H1 (cell line): Measurements from ENCODE around the gene DOCK11. TPM values are rescaled to one million over a fixed set of nuclear protein-coding genes. Genes with fewer than 3 reads are reported as not detected.

Experiments
- CTCF ChIA-PET: fragments of 300-600 bp; sonication (Branson Sonifier 250); formaldehyde crosslinking; loops from one replicate; lab custom pipeline; 2021; ENCODE audit not compliant: partially characterized antibody; lab: Charles Lee
- POLR2A ChIA-PET: fragments of 300-600 bp; sonication (Branson Sonifier 250); formaldehyde crosslinking; loops from one replicate; lab custom pipeline; 2021; ENCODE audit warnings: inconsistent platforms; ENCODE audit not compliant: partially characterized antibody; lab: Charles Lee
- DNase-seq, 2 experiments: peaks; one replicate each; pipeline versions ENCODE4 v3.0.0 to v3.0.0-alpha.2; 2010 to 2022; ENCODE audit warnings: low spot score in 2 of 2, low read depth in 1 of 2, mixed read lengths in 1 of 2
- FAIRE-seq: peaks from 2 replicates; lab custom pipeline; 2011; peaks lifted over from hg19 to GRCh38; lab: Jason Lieb, UNC
- H2AFZ ChIP-seq: 2 replicates; pipeline ENCODE4 v1.8.1; 2012; ENCODE audit warnings: low read length, inconsistent platforms
- H2AK5ac ChIP-seq: 2 replicates; pipeline ENCODE4 v1.6.1; 2013; ENCODE audit warnings: low read depth, low read length
- H2BK120ac ChIP-seq: replicated peaks from 2 replicates; pipeline ENCODE3; 2013; ENCODE audit warnings: low read depth, low read length, inconsistent platforms
- H2BK12ac ChIP-seq: 2 replicates; pipeline ENCODE4 v1.6.1; 2013; ENCODE audit warnings: low read depth, low read length
- H2BK15ac ChIP-seq: 2 replicates; pipeline ENCODE4 v1.6.1; 2013; ENCODE audit warnings: low read length
- H2BK20ac ChIP-seq: 2 replicates; pipeline ENCODE4 v1.6.1; 2013; ENCODE audit warnings: low read length
- H2BK5ac ChIP-seq: 2 replicates; pipeline ENCODE4 v1.6.1; 2013; ENCODE audit warnings: low read depth, low read length
- H3K14ac ChIP-seq: 2 replicates; pipeline ENCODE4 v1.6.1; 2013; ENCODE audit warnings: inconsistent platforms; ENCODE audit not compliant: insufficient read length
- H3K18ac ChIP-seq: 2 replicates; pipeline ENCODE4 v1.6.1; 2013; ENCODE audit warnings: low read length; ENCODE audit errors: extremely low read depth
- H3K23ac ChIP-seq: 2 replicates; pipeline ENCODE4 v1.6.1; 2013; ENCODE audit warnings: inconsistent platforms; ENCODE audit not compliant: insufficient read length
- H3K23me2 ChIP-seq: 2 replicates; pipeline ENCODE4 v1.6.1; 2013; ENCODE audit warnings: low read depth, low read length
- H3K27ac ChIP-seq: 2 replicates; pipeline ENCODE4 v1.6.1; 2011; ENCODE audit warnings: low read depth, low read length, inconsistent platforms
- H3K27me3 ChIP-seq, 4 experiments: replicated peaks in 1 of 4; 1 replicate in 1 of 4; 2 replicates in 3 of 4; pipeline versions ENCODE4 v1.6.1 to v1.8.1; 2011 to 2013; ENCODE audit warnings: low read length in 3 of 4, mild to moderate bottlenecking in 3 of 4, inconsistent platforms in 2 of 4, mixed read lengths in 2 of 4, moderate library complexity in 1 of 4; ENCODE audit not compliant: control insufficient read depth in 3 of 4, insufficient read depth in 3 of 4; ENCODE audit errors: extremely low read depth in 1 of 4
- H3K36me3 ChIP-seq, 4 experiments: 2 replicates each; pipeline versions ENCODE4 v1.6.1 to v1.8.1; 2011 to 2013; ENCODE audit warnings: mild to moderate bottlenecking in 4 of 4, low read length in 3 of 4, moderate library complexity in 2 of 4, control low read depth in 1 of 4, inconsistent platforms in 1 of 4; ENCODE audit not compliant: insufficient read depth in 4 of 4, control insufficient read depth in 2 of 4
- H3K4ac ChIP-seq: replicated peaks from 2 replicates; pipeline ENCODE3; 2013; ENCODE audit warnings: low read length, low read depth, mixed read lengths, inconsistent platforms; ENCODE audit not compliant: insufficient read length
- H3K4me1 ChIP-seq, 4 experiments: replicated peaks in 1 of 4; 1 replicate in 1 of 4; 2 replicates in 3 of 4; pipeline versions ENCODE4 v1.6.1 to v1.8.1; 2011 to 2013; ENCODE audit warnings: low read length in 3 of 4, inconsistent platforms in 2 of 4, mixed read lengths in 1 of 4; ENCODE audit not compliant: insufficient read depth in 4 of 4, control insufficient read depth in 3 of 4
- H3K4me2 ChIP-seq, 2 experiments: 2 replicates each; pipeline versions ENCODE4 v1.6.1 to v1.8.1; 2011 to 2013; ENCODE audit warnings: low read depth in 2 of 2, low read length in 2 of 2, control low read depth in 1 of 2, inconsistent platforms in 1 of 2, mild to moderate bottlenecking in 1 of 2; ENCODE audit not compliant: insufficient read depth in 1 of 2
- H3K4me3 ChIP-seq, 4 experiments: fragments of 200-600, 300-600 bp in 1 of 4; sonication (generic), shearing (Covaris generic), sonication (Bioruptor Twin) in 1 of 4; 2 replicates each; pipeline versions ENCODE4 v1.5.1 to v1.8.1; 2011 to 2016; ENCODE audit warnings: low read length in 4 of 4, low read depth in 3 of 4, control low read depth in 2 of 4, inconsistent platforms in 2 of 4, mild to moderate bottlenecking in 2 of 4, mixed read lengths in 1 of 4, moderate library complexity in 1 of 4; ENCODE audit not compliant: insufficient read depth in 2 of 4; ENCODE audit errors: extremely low read depth in 1 of 4
- H3K56ac ChIP-seq: replicated peaks from 2 replicates; pipeline ENCODE3; 2013; ENCODE audit warnings: low read depth, mild to moderate bottlenecking, mixed read lengths, low read length, inconsistent platforms; ENCODE audit not compliant: insufficient read length
- H3K79me1 ChIP-seq: 2 replicates; pipeline ENCODE4 v1.6.1; 2013; ENCODE audit warnings: low read depth, low read length, control low read depth
- H3K79me2 ChIP-seq, 2 experiments: 2 replicates each; pipeline versions ENCODE4 v1.6.1 to v1.8.1; 2012 to 2013; ENCODE audit warnings: low read length in 2 of 2, mild to moderate bottlenecking in 2 of 2, inconsistent platforms in 1 of 2; ENCODE audit not compliant: insufficient read depth in 2 of 2, control insufficient read depth in 1 of 2
- H3K9ac ChIP-seq, 4 experiments: replicated peaks in 1 of 4; 1 replicate in 1 of 4; 2 replicates in 3 of 4; pipeline versions ENCODE4 v1.6.1 to v1.8.1; 2011 to 2013; ENCODE audit warnings: low read depth in 3 of 4, low read length in 3 of 4, control low read depth in 2 of 4, mild to moderate bottlenecking in 2 of 4, moderate library complexity in 2 of 4, inconsistent platforms in 1 of 4; ENCODE audit errors: extremely low read depth in 1 of 4
- H3K9me3 ChIP-seq, 2 experiments: 2 replicates each; pipeline versions ENCODE4 v1.6.1 to v1.8.1; 2012 to 2013; ENCODE audit warnings: mild to moderate bottlenecking in 2 of 2, moderate library complexity in 2 of 2, control low read depth in 1 of 2, inconsistent platforms in 1 of 2, low read depth in 1 of 2, low read length in 1 of 2, mixed read lengths in 1 of 2; ENCODE audit not compliant: insufficient read depth in 2 of 2
- H4K20me1 ChIP-seq, 2 experiments: replicated peaks in 1 of 2; 2 replicates each; pipeline versions ENCODE3 to v1.8.1; 2011 to 2013; ENCODE audit warnings: inconsistent platforms in 2 of 2, low read length in 2 of 2, mild to moderate bottlenecking in 1 of 2; ENCODE audit not compliant: insufficient read depth in 2 of 2, control insufficient read depth in 1 of 2
- H4K5ac ChIP-seq: 2 replicates; pipeline ENCODE4 v1.6.1; 2013; ENCODE audit warnings: low read length, low read depth, mixed read lengths, inconsistent platforms; ENCODE audit not compliant: insufficient read length
- H4K8ac ChIP-seq: 2 replicates; pipeline ENCODE4 v1.8.0; 2013; ENCODE audit warnings: mild to moderate bottlenecking, moderate library complexity, low read length, inconsistent platforms; ENCODE audit not compliant: insufficient read depth; ENCODE audit errors: extremely low read depth
- H4K91ac ChIP-seq: replicated peaks from 2 replicates; pipeline ENCODE3; 2013; ENCODE audit warnings: low read length, mixed read lengths, inconsistent platforms; ENCODE audit not compliant: insufficient read length
- RFX5 ChIP-seq: IDR thresholded peaks from 2 replicates; pipeline ENCODE4 v1.6.1; 2011; ENCODE audit warnings: low read depth, low read length, improper control_type of control experiment, borderline replicate concordance
- SAP30 ChIP-seq: fragments of 300-600 bp; sonication (generic); IDR thresholded peaks from 2 replicates; pipeline ENCODE4 v1.7.1; 2012; ENCODE audit warnings: low read length, moderate library complexity, mild to moderate bottlenecking, inconsistent platforms; ENCODE audit not compliant: insufficient read depth, insufficient replicate concordance
- SP2 ChIP-seq: IDR thresholded peaks from 2 replicates; pipeline ENCODE4 v1.6.1; 2012; ENCODE audit warnings: mild to moderate bottlenecking, low read length, inconsistent platforms
- TCF12 ChIP-seq: IDR thresholded peaks from 2 replicates; pipeline ENCODE4 v1.6.1; 2011; ENCODE audit warnings: low read depth, mild to moderate bottlenecking, low read length
- USF2 ChIP-seq: IDR thresholded peaks from 2 replicates; pipeline ENCODE4 v1.6.1; 2011; ENCODE audit warnings: low read length, improper control_type of control experiment
- WGBS, 2 experiments: shearing (Covaris generic) in 1 of 2; methylation state at CpG; one replicate each; pipeline versions ENCODE4 v1.1.6 to v1.1.7; 2013 to 2015; ENCODE audit warnings: low lambda C conversion rate in 2 of 2, mixed read lengths in 2 of 2, inconsistent platforms in 1 of 2, low coverage in 1 of 2, missing lambda C conversion rate in 1 of 2; ENCODE audit not compliant: insufficient replicate concordance in 2 of 2, insufficient coverage in 1 of 2, insufficient read length in 1 of 2; ENCODE audit errors: extremely low coverage in 1 of 2, missing lambda C conversion rate in 1 of 2; 5-methylcytosine and 5-hydroxymethylcytosine counted together
- polyA plus RNA-seq, 7 experiments: library from polyadenylated mRNA; depleted of rRNA in 3 of 7; stranded (reverse) in 5 of 7; unstranded in 2 of 7; fragments of >200 nt in 5 of 7; fragments of 200-250 nt in 2 of 7; gene quantifications; 1 replicate in 5 of 7; 2 replicates in 1 of 7; 4 replicates in 1 of 7; pipeline versions ENCODE4 v1.2.1 to v1.2.3, GENCODE V29; 2011 to 2013; ENCODE audit warnings: missing spikeins in 2 of 7, mixed read lengths in 2 of 7
- total RNA-seq: library from RNA; stranded (reverse); fragmentation: NEBNext Ultra II Directional; extraction: Animal tissue kit (Norgen Biotek cat#: 25700); gene quantifications from 2 replicates; pipeline ENCODE4 v1.2.1, GENCODE V29; 2021

DOCK11 gene
- total and polyA plus RNA-seq, 2 of the 8 experiments (the other 6 are each of a cell fraction or from before 2014, with no cell fraction given): 4.9 to 12.0 TPM

- Histone ChIP-seq H3K18ac (peak overlapping the region; percentile 78), H2BK5ac (no peak overlapping the region), H2BK120ac (no peak overlapping the region), H4K20me1 (no peaks in the 10 kb centered on the region), H3K27ac (no peak overlapping the region), H3K9ac (peak overlapping the region in 1 of 4 experiments; percentile 37; a peak in 1 of 7 replicates), H3K23me2 (peaks cover 5% of the 10 kb centered on the region; the same call in 1 of the 2 replicates), H3K4me1 (peaks cover 0 to 12% (median 8%) of the 10 kb centered on the region in 4 experiments; a peak in 4 of 7 replicates), H3K36me3 (no peaks in the 10 kb centered on the region), H3K4ac (no peak overlapping the region), H3K27me3 (peaks cover 0 to 15% (median 9%) of the 10 kb centered on the region in 4 experiments; a peak in 6 of 7 replicates), H4K8ac (no peak overlapping the region), H2AFZ (no peak overlapping the region), H3K23ac (no peak overlapping the region), H4K91ac (no peak overlapping the region), H2BK12ac (no peak overlapping the region), H2BK15ac (no peak overlapping the region), H3K79me2 (peaks cover 0 to 8% of the 10 kb centered on the region in 2 experiments; a peak in 1 of 4 replicates), H3K14ac (no peak overlapping the region), H4K5ac (no peak overlapping the region), H3K79me1 (no peaks in the 10 kb centered on the region), H3K9me3 (no peaks in the 10 kb centered on the region), H3K4me3 (peak overlapping the region; percentile 61 to 76 (median 66)), H2AK5ac (no peak overlapping the region), H3K4me2 (peak overlapping the region; percentile 94 to 98), H2BK20ac (no peak overlapping the region), H3K56ac (no peak overlapping the region)
- POLR2A ChIA-PET: no interaction called here
- no peak for TF ChIP-seq SAP30
- no peak for TF ChIP-seq RFX5
- TF ChIP-seq USF2: no peak
- TF ChIP-seq SP2: no peak
- no peak for TF ChIP-seq TCF12
- 10% methylated on average over 7 of the region's 13 CpGs; no CpG with 5 or more reads in 1 of the 2 experiments for WGBS, 2 experiments
- CTCF ChIA-PET: interaction anchor here (1.3 to 2.0 kb wide), 3 partner anchors 37 to 105 kb away, joined by 3 to 9 read pairs (median 4); no protein-coding TSS in a partner anchor
- DNase-seq: no peak
- no peak for FAIRE-seq
Measured at GRCh38 chrX:118496763-118497079, 1.1 kb downstream of the DOCK11 start.
